Cardiac fibroblast (primary cell): Measurements from ENCODE around the gene IRS2.

Source experiments
- DNase-seq, 2 donors: peaks; one replicate each; pipeline versions ENCODE4 v3.0.0 to v3.0.0-alpha.2; 2010; ENCODE audit warnings: low read depth in 2 of 2
- H3K4me3 ChIP-seq, 2 donors: replicated peaks in 1 of 2; 1 replicate in 1 of 2; 2 replicates in 1 of 2; pipeline ENCODE4 v1.5.1; 2011; ENCODE audit warnings: low read depth in 2 of 2, low read length in 2 of 2, mild to moderate bottlenecking in 2 of 2, moderate library complexity in 1 of 2
- TF ChIP-seq, protein P1 (sequence below): IDR thresholded peaks from one replicate; pipeline ENCODE4 v1.5.1; 2011; ENCODE audit warnings: low read depth, mild to moderate bottlenecking, low read length, inconsistent platforms

The IRS2 gene

DNA sequence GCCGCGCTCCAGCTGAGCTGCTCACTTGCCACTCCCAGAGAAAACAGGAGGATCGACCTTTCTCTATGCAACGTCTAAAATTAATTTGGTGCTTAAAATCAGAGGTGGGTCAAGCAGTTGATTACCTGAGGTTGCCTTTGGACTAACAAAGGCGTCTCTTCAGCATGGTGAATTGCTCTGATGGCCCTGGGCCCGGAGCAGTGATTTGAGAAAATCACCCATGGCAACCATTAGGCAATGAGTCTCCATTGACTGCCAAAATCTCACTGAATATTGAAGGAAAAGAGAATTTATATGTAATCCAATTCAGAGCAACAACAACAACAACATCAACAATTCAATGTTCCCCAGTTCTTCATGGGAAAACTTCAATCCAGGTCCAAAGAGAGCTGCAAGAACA is 61.8 kb downstream of the IRS2 start:
- DNase-seq = no peak
- no peak overlapping the region for H3K4me3 ChIP-seq
- TF ChIP-seq, protein P1, sequence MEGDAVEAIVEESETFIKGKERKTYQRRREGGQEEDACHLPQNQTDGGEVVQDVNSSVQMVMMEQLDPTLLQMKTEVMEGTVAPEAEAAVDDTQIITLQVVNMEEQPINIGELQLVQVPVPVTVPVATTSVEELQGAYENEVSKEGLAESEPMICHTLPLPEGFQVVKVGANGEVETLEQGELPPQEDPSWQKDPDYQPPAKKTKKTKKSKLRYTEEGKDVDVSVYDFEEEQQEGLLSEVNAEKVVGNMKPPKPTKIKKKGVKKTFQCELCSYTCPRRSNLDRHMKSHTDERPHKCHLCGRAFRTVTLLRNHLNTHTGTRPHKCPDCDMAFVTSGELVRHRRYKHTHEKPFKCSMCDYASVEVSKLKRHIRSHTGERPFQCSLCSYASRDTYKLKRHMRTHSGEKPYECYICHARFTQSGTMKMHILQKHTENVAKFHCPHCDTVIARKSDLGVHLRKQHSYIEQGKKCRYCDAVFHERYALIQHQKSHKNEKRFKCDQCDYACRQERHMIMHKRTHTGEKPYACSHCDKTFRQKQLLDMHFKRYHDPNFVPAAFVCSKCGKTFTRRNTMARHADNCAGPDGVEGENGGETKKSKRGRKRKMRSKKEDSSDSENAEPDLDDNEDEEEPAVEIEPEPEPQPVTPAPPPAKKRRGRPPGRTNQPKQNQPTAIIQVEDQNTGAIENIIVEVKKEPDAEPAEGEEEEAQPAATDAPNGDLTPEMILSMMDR = no peak

DNA sequence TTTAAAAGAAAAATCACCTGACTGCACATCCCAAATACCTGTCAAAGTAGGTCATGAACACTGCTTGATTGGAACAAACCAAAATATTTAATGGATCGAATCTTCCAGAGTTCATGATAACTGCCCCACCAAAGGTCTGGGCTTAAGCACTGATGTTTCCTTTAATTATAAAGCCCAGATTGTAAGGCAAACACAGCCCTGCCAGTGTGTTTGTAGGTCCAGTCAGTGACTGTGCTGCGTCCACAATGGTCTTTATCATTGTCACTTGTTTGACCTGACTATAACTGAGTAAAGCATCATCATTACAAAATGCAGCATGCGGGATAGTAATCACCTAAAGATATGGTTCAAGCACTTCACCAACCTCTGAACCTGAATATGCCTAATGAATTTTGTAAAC is 63.3 kb downstream of the IRS2 start:
- TF ChIP-seq, protein P1 = no peak
- no peak overlapping the region for H3K4me3 ChIP-seq
- DNase-seq = no peak

DNA sequence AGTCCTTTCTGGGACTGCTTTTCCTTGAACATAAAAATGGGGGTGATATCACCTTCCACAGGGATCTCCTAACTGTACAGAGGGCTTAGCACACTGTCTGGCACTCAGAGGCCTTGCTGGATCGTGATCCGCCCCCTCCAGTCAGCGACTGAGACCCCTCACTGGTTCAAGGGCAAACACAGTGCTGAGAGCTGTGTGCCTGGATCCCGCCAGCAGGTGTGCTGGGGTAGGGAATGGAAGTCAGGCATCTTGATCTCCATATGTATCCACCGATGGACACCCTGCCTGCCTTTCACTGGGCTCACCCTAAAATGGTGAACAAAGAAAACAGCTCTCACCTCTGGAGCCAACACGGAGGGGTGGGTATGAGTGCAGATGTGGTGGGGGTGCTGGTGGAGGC is 64.3 kb downstream of the IRS2 start:
- DNase-seq = no peak
- H3K4me3 ChIP-seq = no peak overlapping the region
- TF ChIP-seq, protein P1 = no peak

DNA sequence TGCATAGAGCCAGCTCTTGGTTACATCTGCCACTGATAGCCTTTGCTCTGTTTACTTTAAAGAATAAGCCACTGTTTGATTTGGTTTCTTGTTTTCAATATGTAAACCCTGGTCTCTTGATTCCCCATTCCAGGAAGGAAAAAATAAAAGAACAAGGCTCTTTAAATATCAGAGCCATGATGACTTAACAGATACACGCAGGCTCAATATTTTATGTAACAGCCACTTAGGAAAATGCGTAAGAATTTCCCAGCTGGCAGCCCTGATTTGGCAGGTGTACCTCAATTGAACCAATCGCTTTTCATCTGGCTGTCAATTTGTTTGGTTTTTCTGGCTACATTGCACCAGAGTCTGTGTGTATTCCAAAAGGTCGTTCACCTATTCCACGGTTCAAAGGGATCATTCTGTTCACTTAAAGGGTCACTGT is 65.6 kb downstream of the IRS2 start:
- no peak for DNase-seq
- TF ChIP-seq, protein P1 = no peak
- H3K4me3 ChIP-seq = no peak overlapping the region

DNA sequence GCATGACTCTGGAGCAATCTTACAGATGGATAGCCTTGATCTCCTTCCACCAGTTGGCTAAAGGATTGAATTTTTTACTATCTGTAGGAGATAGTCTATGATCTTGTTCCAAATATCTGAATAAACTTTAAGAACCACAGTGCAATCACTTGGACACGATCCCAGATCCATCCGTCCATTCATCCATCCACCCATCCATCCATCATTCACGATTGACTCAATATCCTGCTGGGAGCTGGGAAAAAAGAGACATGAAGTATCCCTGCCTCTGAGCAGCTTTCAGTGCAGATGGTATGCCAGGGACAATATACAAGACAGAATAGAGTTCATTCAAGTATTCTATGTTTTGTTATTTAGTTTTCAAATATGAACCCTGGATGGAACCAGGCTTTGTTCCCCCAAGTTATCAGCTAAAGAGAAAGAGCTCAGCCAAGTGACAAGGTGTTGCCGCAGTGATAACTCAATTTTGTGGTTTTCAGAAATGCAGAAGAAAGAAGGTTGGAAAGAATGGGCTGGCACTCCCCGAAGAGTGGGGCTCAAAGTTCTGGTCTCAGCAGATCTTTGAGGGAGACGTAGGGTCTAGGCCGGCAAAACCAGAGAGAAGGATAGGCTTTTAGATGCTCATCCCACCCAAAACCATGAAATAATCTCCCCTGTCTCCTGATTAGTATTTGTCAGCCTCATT is 66.3 kb downstream of the IRS2 start:
- no peak overlapping the region for H3K4me3 ChIP-seq
- TF ChIP-seq, protein P1 = no peak

DNA sequence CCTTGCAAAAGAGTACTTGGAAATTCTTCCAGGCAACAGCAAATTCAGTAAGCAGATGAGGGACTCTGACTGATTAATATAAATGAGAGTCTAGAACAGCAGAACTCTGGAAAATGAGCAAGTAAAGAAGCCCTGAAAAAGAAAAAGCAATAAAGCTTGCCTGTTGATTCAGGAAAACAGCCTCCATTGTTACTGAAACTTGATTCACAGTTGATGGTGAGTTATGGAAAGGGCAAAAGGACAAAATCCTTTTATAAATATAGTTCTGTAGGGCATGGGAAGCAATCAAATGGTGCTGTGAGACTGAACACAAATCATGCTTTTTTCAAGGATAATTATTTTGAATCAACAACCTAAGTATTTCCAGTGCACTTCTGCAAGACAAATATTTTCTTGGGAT is 67.7 kb downstream of the IRS2 start:
- TF ChIP-seq, protein P1 = no peak
- H3K4me3 ChIP-seq = no peak overlapping the region
- no peak for DNase-seq

More for the DNA sequence above, 66.3 kb downstream of the IRS2 start:
- no peak for DNase-seq

DNA sequence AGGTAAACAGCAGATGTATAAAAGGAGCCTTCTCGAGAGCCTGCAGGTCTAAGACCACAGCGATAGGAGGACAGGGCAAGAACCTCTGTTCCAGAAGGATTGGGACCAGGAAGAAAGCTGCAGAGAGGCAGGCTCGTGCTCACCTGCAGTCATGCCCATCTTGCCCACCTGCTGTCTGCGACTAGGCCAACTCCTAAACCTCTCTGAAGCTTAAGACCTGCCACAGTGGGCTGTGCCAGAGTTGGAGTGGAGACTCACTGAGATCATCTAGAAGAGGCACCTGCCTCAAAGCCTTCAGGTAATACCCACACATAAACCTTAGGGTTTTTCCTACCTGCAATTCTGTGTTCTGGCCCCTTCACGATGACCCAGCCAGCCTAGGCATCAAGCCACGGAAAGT is 68.7 kb downstream of the IRS2 start:
- DNase-seq = no peak
- no peak overlapping the region for H3K4me3 ChIP-seq
- TF ChIP-seq, protein P1 = no peak
